Neutrophil (primary cell): Measurements from ENCODE around the gene RCC1.

Experiments
- H3K27ac ChIP-seq: fragments of 200-600 bp; sonication (generic); 2 replicates; pipeline ENCODE4 v1.5.1; 2016; ENCODE audit warnings: mild to moderate bottlenecking, moderate library complexity
- H3K27me3 ChIP-seq: fragments of 200-600 bp; sonication (generic); 2 replicates; pipeline ENCODE4 v1.6.0; 2016; ENCODE audit warnings: mild to moderate bottlenecking
- H3K36me3 ChIP-seq: fragments of 200-600 bp; sonication (generic); 2 replicates; pipeline ENCODE4 v1.5.1; 2017
- H3K4me1 ChIP-seq, 2 experiments: fragments of 200-600 bp in 1 of 2; sonication (generic) in 1 of 2; 1 replicate in 1 of 2; 2 replicates in 1 of 2; pipeline versions ENCODE4 v1.5.1 to v1.6.1; 2013 to 2016; ENCODE audit warnings: low read depth in 1 of 2, low read length in 1 of 2, mild to moderate bottlenecking in 1 of 2, moderate library complexity in 1 of 2; ENCODE audit not compliant: control insufficient read depth in 1 of 2, insufficient read depth in 1 of 2
- H3K4me3 ChIP-seq, 2 experiments: fragments of 200-600 bp in 1 of 2; sonication (generic) in 1 of 2; 1 replicate in 1 of 2; 2 replicates in 1 of 2; pipeline ENCODE4 v1.5.1; 2013 to 2016; ENCODE audit warnings: low read depth in 1 of 2, low read length in 1 of 2, mild to moderate bottlenecking in 1 of 2, moderate library complexity in 1 of 2
- H3K9me3 ChIP-seq: fragments of 200-600 bp; sonication (generic); 2 replicates; pipeline ENCODE4 v1.5.1; 2016
- TF ChIP-seq, protein P1 (sequence below): fragments of 200-600 bp; sonication (generic); IDR thresholded peaks from 2 replicates; pipeline ENCODE4 v1.5.1; 2016; ENCODE audit warnings: antibody characterized with exemption

RCC1 gene, protein sequence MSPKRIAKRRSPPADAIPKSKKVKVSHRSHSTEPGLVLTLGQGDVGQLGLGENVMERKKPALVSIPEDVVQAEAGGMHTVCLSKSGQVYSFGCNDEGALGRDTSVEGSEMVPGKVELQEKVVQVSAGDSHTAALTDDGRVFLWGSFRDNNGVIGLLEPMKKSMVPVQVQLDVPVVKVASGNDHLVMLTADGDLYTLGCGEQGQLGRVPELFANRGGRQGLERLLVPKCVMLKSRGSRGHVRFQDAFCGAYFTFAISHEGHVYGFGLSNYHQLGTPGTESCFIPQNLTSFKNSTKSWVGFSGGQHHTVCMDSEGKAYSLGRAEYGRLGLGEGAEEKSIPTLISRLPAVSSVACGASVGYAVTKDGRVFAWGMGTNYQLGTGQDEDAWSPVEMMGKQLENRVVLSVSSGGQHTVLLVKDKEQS

DNA sequence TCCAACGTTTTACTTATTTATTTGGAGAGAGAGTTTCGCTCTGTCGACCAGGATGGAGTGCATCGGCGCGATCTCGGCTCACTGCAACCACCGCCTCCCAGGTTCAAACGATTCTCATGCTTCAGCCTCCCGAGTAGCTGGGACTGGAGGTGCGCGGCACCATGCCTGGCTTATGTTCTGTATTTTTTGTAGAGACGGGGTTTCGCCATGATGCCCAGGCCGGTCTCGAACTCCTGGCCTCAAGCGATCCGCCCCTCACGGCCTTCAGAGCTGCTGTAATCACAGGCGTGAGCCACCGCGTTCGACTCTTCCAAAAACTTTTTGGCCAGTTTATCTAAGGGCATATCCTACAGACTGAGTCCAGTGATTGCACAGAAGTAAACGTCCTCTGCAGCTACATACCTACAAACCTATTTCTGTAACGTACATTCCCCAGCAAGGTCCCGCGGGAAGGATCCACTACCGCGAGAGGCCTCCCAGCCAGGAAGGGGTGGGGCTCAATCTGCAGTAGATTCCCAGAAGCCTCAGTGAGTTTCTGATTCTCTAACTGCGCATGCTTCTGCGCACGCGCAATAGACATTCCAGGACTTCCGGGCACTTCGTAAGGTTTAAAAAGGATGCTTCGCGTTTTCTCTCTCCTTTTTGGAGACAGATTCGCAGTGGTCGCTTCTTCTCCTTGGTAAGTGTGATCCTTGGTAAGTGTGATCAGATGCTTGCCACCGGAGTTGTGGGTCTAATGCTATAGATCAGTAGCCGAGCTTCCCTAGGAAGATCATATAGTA lies at the start of gene RCC1:
Gene RCC1 (plus strand): TSS at position 638 of the 782 bp plus-strand sequence. CDS start 23,824 bp downstream, outside the sequence.
- no peaks in the 10 kb centered on the region for H3K27me3 ChIP-seq
- TF ChIP-seq, protein P1, sequence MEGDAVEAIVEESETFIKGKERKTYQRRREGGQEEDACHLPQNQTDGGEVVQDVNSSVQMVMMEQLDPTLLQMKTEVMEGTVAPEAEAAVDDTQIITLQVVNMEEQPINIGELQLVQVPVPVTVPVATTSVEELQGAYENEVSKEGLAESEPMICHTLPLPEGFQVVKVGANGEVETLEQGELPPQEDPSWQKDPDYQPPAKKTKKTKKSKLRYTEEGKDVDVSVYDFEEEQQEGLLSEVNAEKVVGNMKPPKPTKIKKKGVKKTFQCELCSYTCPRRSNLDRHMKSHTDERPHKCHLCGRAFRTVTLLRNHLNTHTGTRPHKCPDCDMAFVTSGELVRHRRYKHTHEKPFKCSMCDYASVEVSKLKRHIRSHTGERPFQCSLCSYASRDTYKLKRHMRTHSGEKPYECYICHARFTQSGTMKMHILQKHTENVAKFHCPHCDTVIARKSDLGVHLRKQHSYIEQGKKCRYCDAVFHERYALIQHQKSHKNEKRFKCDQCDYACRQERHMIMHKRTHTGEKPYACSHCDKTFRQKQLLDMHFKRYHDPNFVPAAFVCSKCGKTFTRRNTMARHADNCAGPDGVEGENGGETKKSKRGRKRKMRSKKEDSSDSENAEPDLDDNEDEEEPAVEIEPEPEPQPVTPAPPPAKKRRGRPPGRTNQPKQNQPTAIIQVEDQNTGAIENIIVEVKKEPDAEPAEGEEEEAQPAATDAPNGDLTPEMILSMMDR = peak; percentile 30
- H3K4me1 ChIP-seq = peaks cover 46 to 53% of the 10 kb centered on the region in 2 experiments
- H3K36me3 ChIP-seq = peaks cover 24% of the 10 kb centered on the region
- peak within 1 kb of the TSS; percentile 85 for H3K27ac ChIP-seq
- no peaks in the 10 kb centered on the region for H3K9me3 ChIP-seq
- peak within 1 kb of the TSS; percentile 86 to 97 for H3K4me3 ChIP-seq

DNA sequence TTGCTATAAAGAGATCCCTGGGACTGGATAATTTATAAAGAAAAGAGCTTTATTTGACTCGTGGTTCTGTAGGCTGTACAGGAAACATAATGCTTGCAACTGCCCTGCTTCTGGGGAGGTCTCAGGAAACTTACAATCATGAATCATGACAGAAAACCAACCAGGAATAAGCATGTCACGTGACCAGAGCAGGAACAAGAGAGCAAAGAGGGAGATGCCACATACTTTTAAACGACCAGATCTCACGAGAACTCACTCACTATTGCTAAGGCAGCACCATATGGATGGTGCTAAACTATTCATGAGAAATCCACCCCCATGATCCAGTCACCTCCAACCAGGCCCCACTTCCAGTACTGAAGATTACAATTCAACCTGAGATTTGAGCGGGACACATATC lies 49.8 kb upstream of the RCC1 start:
- no peak overlapping the region for H3K4me3 ChIP-seq
- H3K27me3 ChIP-seq = no peaks in the 10 kb centered on the region
- H3K36me3 ChIP-seq = peaks cover 5% of the 10 kb centered on the region
- peaks cover 8 to 10% of the 10 kb centered on the region in 2 experiments for H3K4me1 ChIP-seq
- H3K27ac ChIP-seq = no peak overlapping the region
- H3K9me3 ChIP-seq = no peaks in the 10 kb centered on the region
- TF ChIP-seq, protein P1 = no peak

DNA sequence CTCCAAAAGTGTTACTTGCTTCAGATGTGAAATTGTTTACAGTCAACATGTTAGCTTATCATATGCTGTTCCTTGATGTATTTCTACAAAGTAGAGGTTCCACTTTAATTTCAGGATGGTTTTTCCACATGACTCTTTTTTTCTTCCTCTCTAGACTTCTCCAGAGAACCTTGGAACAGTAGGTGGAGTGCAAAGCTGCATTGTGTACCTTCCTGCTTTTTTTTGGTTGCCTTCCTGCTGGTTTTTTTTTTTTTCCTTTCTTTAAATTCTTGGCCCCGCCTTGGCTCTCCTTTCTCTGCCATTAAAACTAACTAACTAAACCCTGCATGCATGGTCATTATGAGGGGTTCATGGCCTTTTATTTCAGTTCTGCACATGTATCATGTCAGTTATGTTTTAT lies 48.2 kb upstream of the RCC1 start:
- Histone ChIP-seq H3K9me3 (no peaks in the 10 kb centered on the region), H3K27ac (no peak overlapping the region), H3K4me3 (no peak overlapping the region), H3K36me3 (peaks cover 11% of the 10 kb centered on the region), H3K4me1 (peaks cover 8 to 10% of the 10 kb centered on the region in 2 experiments), H3K27me3 (no peaks in the 10 kb centered on the region)
- TF ChIP-seq, protein P1 = no peak

DNA sequence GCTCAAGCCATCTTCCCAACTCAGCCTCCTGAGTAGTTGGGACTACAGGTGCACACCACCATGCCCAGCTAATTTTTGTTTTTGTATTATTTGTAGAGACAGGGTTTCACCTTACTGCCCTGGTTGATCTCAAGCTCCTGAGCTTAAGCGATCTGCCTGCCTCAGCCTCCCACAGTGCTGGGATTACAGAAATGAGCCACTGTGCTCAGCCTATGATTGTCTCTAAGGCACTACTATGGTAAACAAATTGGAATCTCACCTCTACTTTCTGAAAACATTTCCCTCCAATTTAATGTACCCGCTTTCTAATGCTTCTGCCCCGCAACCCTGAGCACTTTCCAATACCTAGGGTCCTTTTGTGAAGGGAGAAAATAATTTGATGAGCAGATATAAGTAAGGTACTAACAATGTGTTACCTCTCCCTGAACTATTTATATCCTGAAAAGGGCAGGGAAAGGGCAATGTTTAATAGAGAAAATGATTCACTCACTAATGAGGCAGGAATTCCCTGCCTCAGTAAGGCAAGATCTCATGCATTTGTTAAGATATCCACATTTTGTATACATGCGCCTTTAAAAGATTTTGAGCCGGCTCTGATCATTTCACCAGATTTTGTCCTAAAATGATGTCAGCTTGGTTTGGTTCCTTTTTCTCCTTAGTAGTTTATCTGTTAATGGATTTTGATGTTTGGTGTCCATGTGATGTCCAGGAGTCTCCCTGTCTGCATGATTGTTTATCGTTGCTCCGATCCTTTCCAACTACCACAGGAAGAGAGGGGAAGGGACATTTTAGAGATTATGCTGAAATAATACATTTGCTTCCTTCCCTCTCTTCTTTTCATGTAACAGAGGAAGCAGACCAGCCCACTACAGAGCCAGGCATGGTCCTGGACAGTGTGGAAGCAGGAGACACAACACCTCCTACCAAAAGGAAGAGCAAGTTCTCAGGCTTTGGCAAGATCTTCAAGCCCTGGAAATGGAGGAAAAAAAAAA lies 47.3 kb upstream of the RCC1 start:
- TF ChIP-seq, protein P1 = no peak
- peaks cover 18% of the 10 kb centered on the region for H3K36me3 ChIP-seq
- H3K4me3 ChIP-seq = no peak overlapping the region
- no peaks in the 10 kb centered on the region for H3K27me3 ChIP-seq
- H3K27ac ChIP-seq = no peak overlapping the region
- H3K4me1 ChIP-seq = peaks cover 8 to 10% of the 10 kb centered on the region in 2 experiments
- no peaks in the 10 kb centered on the region for H3K9me3 ChIP-seq
